Effector memory CD8-positive, alpha-beta T cell (primary cell): ENCODE results near the gene SUMF1.
A peak's percentile ranks its signal among the peaks of the same experiment; 100 is the strongest.

Experiments
- ATAC-seq: fragments of 150-1000 bp; cut with Tn5 transposase; replicated peaks from 2 replicates; pipeline ENCODE4 v1.10.0; 2021; ENCODE audit warnings: mild to moderate bottlenecking, moderate library complexity
- DNase-seq, 3 experiments: peaks; one replicate each; pipeline ENCODE4 v3.0.0; 2021
- H3K27ac Mint-ChIP-seq, 2 donors: one replicate each; pipeline ENCODE4 v1.8.0; 2022; ENCODE audit warnings: mild to moderate bottlenecking in 2 of 2, mixed read lengths in 2 of 2, moderate library complexity in 2 of 2
- H3K27me3 Mint-ChIP-seq, 2 donors: one replicate each; pipeline ENCODE4 v1.8.0; 2022; ENCODE audit warnings: mixed read lengths in 2 of 2
- H3K36me3 Mint-ChIP-seq: one replicate; pipeline ENCODE4 v1.8.0; 2022; ENCODE audit warnings: mild to moderate bottlenecking, moderate library complexity, mixed read lengths; ENCODE audit not compliant: insufficient read depth
- H3K4me1 Mint-ChIP-seq, 2 donors: one replicate each; pipeline ENCODE4 v1.8.0; 2022; ENCODE audit warnings: low read depth in 2 of 2, mixed read lengths in 2 of 2
- H3K4me3 Mint-ChIP-seq, 2 donors: one replicate each; pipeline ENCODE4 v1.8.0; 2022; ENCODE audit warnings: mild to moderate bottlenecking in 2 of 2, mixed read lengths in 2 of 2, moderate library complexity in 2 of 2
- H3K9me3 Mint-ChIP-seq, 2 donors: one replicate each; pipeline ENCODE4 v1.8.0; 2022; ENCODE audit warnings: mixed read lengths in 2 of 2
- total RNA-seq, 9 experiments: gene quantifications; one replicate each; lab custom pipeline; 2026; lab: John Stamatoyannopoulos, UW

The SUMF1 gene
- total RNA-seq, result 12.8 to 30.8 (median 19.4) reads per million in 9 experiments

DNA sequence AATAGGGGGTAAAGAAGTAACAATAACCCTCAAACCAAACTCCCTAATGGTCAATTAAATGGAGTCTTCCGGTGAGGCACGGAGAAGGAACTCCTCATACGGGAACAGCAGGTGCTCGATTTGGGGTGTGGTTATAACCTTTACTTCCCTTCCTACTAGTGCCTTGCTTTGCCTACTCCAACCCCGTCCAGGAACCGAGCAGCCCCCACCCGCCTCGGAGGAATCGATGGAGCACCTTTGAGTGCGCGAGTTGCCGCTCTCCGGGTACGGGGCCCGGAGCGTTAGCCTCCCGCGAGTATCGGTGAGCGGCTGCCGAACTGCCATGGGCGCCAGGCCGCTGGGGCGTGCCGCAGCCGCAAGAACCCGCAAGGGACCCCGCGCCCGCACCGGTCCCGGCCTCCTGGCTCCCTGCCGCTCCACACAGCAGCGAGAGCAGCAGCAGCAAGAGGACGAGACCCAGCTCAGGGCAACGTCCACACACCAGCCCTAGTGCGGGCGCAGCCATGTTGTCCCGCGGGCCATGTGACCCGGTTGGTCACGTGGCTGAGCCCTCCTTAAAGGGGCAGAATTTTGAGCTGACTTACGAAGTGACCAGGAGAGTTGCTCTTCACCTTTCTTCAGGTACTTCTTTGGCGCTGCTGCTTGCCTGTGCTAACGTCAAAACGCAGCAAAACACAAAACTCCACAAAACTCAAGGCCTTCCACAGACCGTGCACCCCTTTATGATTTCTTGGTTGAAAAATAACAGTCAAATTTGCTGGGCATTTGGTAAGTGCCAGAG lies at the start of gene SUMF1:
SUMF1 (minus strand) TSS at position 529 of the 781 bp plus-strand sequence; CDS start at position 505, 24 bp downstream.
- Mint-ChIP-seq H3K36me3 (peaks cover 11% of the 10 kb centered on the region), H3K9me3 (no peaks in the 10 kb centered on the region), H3K27ac (peak within 1 kb of the TSS; percentile 88 to 92), H3K4me1 (peaks cover 15 to 18% of the 10 kb centered on the region in 2 donors), H3K4me3 (peak within 1 kb of the TSS; percentile 86 to 87), H3K27me3 (peaks cover 0 to 4% of the 10 kb centered on the region in 2 donors)
- ATAC-seq (peak; percentile 99), DNase-seq (peak; percentile 60 to 65 (median 63))

GRCh38 chr3:4515916-4516579 lies 49.0 kb upstream of the SUMF1 start:
- Mint-ChIP-seq H3K9me3 (no peaks in the 10 kb centered on the region), H3K27me3 (no peaks in the 10 kb centered on the region), H3K27ac (peak overlapping the region in 1 of 2 donors; percentile 85), H3K4me1 (peaks cover 20 to 31% of the 10 kb centered on the region in 2 donors), H3K4me3 (no peak overlapping the region), H3K36me3 (peaks cover 9% of the 10 kb centered on the region)
- no peak for ATAC-seq
- DNase-seq, result no peak

DNA sequence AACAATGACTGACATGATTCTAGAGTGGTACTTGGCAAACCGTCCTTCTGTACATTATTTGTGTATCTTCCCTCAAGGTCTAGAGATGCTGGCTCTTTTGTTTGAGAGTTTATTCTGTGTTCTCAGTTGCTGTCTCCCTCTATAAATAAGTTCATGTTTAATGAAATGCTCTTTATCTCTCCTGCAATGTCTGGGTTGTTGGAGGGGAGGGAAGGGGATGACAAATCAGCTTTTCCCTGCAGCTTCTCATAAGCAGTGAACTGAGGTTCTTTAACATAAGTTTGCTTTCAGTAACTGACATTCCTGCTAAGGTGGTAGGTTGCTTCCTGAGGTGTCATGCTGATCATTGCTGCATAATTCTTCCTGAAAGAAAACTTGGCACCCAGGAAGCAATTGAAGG lies 47.8 kb upstream of the SUMF1 start:
- Mint-ChIP-seq H3K4me3 (no peak overlapping the region), H3K27ac (peak overlapping the region in 1 of 2 donors; percentile 85), H3K27me3 (no peaks in the 10 kb centered on the region), H3K9me3 (no peaks in the 10 kb centered on the region), H3K4me1 (peaks cover 20 to 37% of the 10 kb centered on the region in 2 donors), H3K36me3 (peaks cover 9% of the 10 kb centered on the region)
- no peak for ATAC-seq
- no peak for DNase-seq

- no peak overlapping the region for H3K4me3 Mint-ChIP-seq
- peaks cover 17 to 31% of the 10 kb centered on the region in 2 donors for H3K4me1 Mint-ChIP-seq
- ATAC-seq (no peak), DNase-seq (no peak)
- H3K9me3 Mint-ChIP-seq, result no peaks in the 10 kb centered on the region
- H3K27me3 Mint-ChIP-seq, result no peaks in the 10 kb centered on the region
- H3K27ac Mint-ChIP-seq, result no peak overlapping the region
- peaks cover 7% of the 10 kb centered on the region for H3K36me3 Mint-ChIP-seq
Observed at GRCh38 chr3:4514321-4514720, 47.3 kb upstream of the SUMF1 start.

DNA sequence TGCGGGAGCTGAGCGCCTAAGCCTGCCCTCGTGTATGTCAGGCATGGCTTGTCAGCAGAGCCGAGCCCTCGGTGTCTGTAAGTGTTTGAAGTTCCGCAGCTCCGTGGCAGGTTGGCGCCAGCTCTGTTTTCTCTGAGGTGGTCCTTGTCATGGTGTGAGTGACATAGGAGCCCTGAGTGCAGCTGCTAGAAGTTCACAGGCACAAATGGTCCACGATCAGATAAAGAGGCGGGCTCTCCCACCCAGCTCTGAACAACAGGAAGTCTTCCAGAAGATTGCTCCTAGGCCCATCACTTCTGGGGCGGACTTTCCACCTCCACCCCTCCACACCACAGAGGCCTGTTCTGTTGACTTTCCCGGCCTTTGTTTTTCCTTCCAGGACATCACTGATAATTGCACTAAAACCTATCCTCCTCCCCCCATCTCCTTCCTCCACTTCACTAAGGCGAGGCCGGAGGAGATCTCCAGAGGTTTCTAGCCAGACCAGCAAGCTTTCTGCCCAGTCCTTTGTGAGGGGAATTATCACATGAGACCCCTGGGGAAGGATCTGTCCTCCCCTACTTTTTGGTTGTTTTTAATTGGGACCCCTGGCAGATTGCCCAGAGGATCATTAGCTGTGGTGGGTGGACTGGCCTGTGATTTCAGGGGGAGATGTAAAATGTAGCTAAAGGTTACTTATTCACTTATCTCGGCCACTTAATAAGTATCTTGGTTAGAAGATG lies 46.0 kb upstream of the SUMF1 start:
- Mint-ChIP-seq H3K27me3 (no peaks in the 10 kb centered on the region), H3K9me3 (no peaks in the 10 kb centered on the region), H3K4me3 (no peak overlapping the region), H3K4me1 (peaks cover 8 to 24% of the 10 kb centered on the region in 2 donors), H3K36me3 (no peaks in the 10 kb centered on the region), H3K27ac (no peak overlapping the region)
- no peak for ATAC-seq
- DNase-seq, result no peak

DNA sequence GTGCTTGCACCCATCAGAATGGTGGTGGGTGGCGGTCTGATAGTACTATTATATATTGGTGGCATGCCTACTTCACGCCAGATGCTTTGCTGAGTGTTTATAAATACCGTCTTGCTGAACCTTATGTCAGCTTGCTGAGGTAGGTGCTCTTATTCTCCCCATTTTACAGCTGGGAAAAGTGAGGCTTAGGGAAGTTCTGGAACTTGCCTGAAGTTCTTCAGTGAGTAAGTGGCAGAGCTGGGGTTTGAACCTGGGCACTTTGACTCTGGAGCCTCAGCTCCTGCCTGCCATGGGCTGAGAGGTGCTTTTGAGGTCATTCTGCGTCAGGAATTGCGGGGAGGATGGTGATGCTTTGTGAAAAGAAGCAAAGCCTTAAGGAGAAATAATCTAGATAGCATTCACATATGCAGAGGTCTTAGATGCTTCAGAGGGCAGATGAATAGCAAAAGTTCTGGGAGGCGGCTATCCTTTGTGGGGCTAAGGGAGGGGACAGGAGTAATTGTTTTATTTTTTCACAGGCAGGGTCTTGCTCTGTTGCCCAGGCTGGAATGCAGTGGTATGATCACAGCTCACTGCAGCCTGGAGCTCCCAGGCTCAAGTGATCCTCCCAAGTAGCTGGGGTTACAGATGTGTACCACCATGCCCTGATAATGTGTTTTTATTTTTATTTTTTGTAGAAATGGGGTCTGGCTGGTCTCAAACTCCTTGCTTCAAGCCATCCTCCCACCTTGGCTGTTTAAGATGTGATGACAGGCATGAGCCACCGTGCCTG lies 44.6 kb upstream of the SUMF1 start:
- ATAC-seq, result no peak
- H3K36me3 Mint-ChIP-seq, result no peaks in the 10 kb centered on the region
- no peaks in the 10 kb centered on the region for H3K27me3 Mint-ChIP-seq
- H3K27ac Mint-ChIP-seq, result no peak overlapping the region
- H3K4me1 Mint-ChIP-seq, result peaks cover 8 to 30% of the 10 kb centered on the region in 2 donors
- H3K9me3 Mint-ChIP-seq, result no peaks in the 10 kb centered on the region
- H3K4me3 Mint-ChIP-seq, result no peak overlapping the region
- DNase-seq, result no peak

- Mint-ChIP-seq H3K4me3 (no peak overlapping the region), H3K36me3 (peaks cover under 1% of the 10 kb centered on the region), H3K4me1 (peaks cover 18 to 43% of the 10 kb centered on the region in 2 donors), H3K27me3 (no peaks in the 10 kb centered on the region), H3K27ac (peak overlapping the region; percentile 11 to 26), H3K9me3 (no peaks in the 10 kb centered on the region)
- DNase-seq (no peak), ATAC-seq (no peak)
Observed at GRCh38 chr3:4509983-4510755, 43.1 kb upstream of the SUMF1 start.

DNA sequence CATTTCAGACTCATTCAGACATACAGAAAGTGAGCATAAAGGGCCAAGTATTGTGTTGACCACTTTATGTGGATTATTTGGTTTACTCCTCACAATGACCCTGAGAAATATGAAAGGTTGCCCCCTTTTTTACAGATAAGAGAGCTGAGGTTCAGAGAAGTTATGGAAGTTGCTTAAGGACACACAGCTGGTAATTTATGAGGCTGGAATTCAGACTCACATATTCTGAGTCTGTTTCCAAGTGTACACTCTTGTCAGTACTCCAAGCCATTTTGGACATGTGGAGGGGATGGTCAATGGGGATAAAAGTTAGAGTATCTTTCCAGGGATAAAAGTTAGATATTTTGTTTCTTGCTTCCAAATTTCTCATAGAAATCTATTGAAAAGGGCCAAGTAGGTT lies 42.0 kb upstream of the SUMF1 start:
- ATAC-seq (no peak), DNase-seq (no peak)
- H3K4me3 Mint-ChIP-seq, result no peak overlapping the region
- no peaks in the 10 kb centered on the region for H3K27me3 Mint-ChIP-seq
- H3K36me3 Mint-ChIP-seq, result peaks cover 5% of the 10 kb centered on the region
- H3K27ac Mint-ChIP-seq, result no peak overlapping the region
- H3K9me3 Mint-ChIP-seq, result no peaks in the 10 kb centered on the region
- peaks cover 29 to 48% of the 10 kb centered on the region in 2 donors for H3K4me1 Mint-ChIP-seq

DNA sequence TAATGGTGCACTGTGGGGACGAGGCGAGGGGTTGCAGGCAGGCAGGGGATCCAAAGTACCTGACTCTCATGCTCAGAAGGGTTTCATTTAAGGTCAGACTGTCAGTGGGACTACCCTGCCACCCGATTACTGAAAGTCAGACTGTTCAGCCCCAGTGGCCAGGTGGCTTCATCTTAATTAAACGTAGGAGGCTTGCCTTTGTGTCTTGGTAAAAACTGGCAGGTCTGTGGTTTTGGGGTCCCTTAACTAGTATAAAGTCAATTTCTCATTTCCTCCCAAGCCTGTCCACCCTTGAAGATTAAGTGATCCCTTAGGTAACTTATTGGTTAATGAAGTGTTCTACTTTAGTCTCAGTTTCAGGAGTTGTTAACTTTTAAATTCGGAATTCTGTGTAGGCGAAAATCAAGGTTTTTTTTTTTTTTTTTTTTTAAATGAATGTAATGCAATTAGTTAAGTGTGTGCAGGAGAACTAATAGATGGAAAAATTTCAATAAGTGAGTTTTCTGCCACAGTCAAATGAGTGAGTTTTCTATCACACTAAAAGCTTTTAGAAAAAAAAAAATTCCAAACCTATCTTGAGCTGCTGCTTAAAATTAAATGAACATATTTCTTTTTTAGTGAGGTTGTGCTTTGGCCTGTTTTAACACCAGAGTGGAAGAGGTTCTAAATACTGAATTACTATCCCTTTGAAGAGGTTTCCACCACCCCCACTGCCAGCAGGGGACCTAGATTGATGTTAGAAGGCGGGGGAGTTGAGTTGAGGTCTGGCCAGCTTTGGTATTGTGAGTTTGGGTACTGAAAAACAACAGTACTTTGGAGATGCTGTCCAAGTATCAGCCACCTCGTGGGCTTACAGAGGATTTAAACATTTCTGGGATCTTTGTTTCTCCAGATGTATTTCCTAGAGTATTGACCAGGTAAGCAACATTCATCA lies 41.2 kb upstream of the SUMF1 start:
- Mint-ChIP-seq H3K4me1 (peaks cover 31 to 53% of the 10 kb centered on the region in 2 donors), H3K27me3 (no peaks in the 10 kb centered on the region), H3K4me3 (peak overlapping the region in 1 of 2 donors; percentile 34), H3K9me3 (no peaks in the 10 kb centered on the region), H3K27ac (peak overlapping the region in 1 of 2 donors; percentile 73), H3K36me3 (peaks cover 5% of the 10 kb centered on the region)
- no peak for ATAC-seq
- no peak for DNase-seq

DNA sequence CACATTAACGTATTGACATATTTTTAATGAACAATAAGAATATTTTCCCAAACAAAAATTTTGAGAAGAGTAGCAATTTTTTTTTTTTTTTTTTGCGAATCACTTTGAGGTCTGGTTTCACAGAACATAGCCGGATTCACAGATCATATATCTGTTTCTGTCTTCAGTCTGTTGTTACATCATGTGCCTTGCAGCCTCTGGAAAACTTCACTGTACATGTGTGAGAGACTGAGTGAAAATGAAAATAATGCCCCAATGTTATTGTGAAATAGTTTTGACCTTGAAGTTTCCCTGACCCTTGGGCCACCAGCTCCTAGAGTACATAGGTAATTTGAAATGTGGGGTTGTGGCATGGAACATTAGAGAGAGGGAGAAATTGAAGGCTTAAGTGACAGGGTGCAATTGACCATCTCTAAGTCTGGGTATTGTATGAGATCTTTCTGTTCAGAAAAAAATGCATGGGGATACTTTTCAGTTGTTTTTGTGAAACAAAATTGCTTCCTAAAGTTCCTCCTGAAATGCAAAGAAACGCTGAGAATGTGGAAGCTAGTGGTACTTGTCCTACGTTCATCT lies 40.0 kb upstream of the SUMF1 start:
- ATAC-seq (no peak), DNase-seq (no peak)
- Mint-ChIP-seq H3K27me3 (no peaks in the 10 kb centered on the region), H3K4me3 (peak overlapping the region in 1 of 2 donors; percentile 34), H3K36me3 (peaks cover 10% of the 10 kb centered on the region), H3K4me1 (peaks cover 31 to 53% of the 10 kb centered on the region in 2 donors), H3K9me3 (no peaks in the 10 kb centered on the region), H3K27ac (peak overlapping the region in 1 of 2 donors; percentile 73)

- H3K9me3 Mint-ChIP-seq, result no peaks in the 10 kb centered on the region
- H3K4me3 Mint-ChIP-seq, result peak overlapping the region; percentile 17 to 28
- H3K36me3 Mint-ChIP-seq, result peaks cover 11% of the 10 kb centered on the region
- no peak for DNase-seq
- H3K27me3 Mint-ChIP-seq, result no peaks in the 10 kb centered on the region
- no peak for ATAC-seq
- H3K4me1 Mint-ChIP-seq, result peaks cover 31 to 53% of the 10 kb centered on the region in 2 donors
- peak overlapping the region; percentile 5 to 96 for H3K27ac Mint-ChIP-seq
Observed at GRCh38 chr3:4506559-4507023, 39.5 kb upstream of the SUMF1 start.
